Upper lobe of left lung (tissue), 4 donors: ENCODE measurements around the gene CDH8.

Experiments used
- CTCF ChIP-seq, 6 experiments: fragments of 450-650 bp in 4 of 6; fragments of 200-600 bp in 2 of 6; sonication (generic) in 2 of 6; IDR thresholded peaks; one replicate each; pipeline ENCODE4 v1.5.1; 2016 to 2019; ENCODE audit warnings: antibody characterized with exemption in 6 of 6
- EP300 ChIP-seq, 4 donors: sonication (generic); formaldehyde crosslinking; IDR thresholded peaks; one replicate each; pipeline ENCODE4 v1.5.1; 2017; ENCODE audit warnings: antibody characterized with exemption in 4 of 4, control low read depth in 2 of 4
- POLR2AphosphoS5 ChIP-seq, 2 donors: sonication (generic); formaldehyde crosslinking; IDR thresholded peaks; one replicate each; pipeline ENCODE4 v1.5.1; 2017; ENCODE audit warnings: antibody characterized with exemption in 2 of 2

GRCh38 chr16:62059527-62059926 lies 23.3 kb upstream of the CDH8 start:
- no peak for TF ChIP-seq CTCF (IDR thresholded peaks at IDR 0.05)
- no peak for TF ChIP-seq POLR2AphosphoS5 (IDR thresholded peaks at IDR 0.05)
- no peak for TF ChIP-seq EP300 (IDR thresholded peaks at IDR 0.05)
